PC-9 (cell line): Measurements from ENCODE around the gene TMEM252. TPM values are rescaled to one million over a fixed set of nuclear protein-coding genes. Genes with fewer than 3 reads are reported as not detected.

Experiments used
- BruUV-seq: library from RNA; stranded (reverse); fragments of 400-500 nt; replicated peaks from 2 replicates; lab custom pipeline; 2021; lab: Mats Ljungman, UMichigan
- CTCF ChIA-PET: fragments of 300-600 bp; sonication (Branson Sonifier 250); formaldehyde crosslinking; loops from one replicate; lab custom pipeline; 2022; ENCODE audit warnings: antibody characterized with exemption; lab: Charles Lee
- POLR2A ChIA-PET: fragments of 300-600 bp; sonication (Branson Sonifier 250); formaldehyde crosslinking; loops from one replicate; lab custom pipeline; 2022; ENCODE audit warnings: antibody characterized with exemption; ENCODE audit not compliant: unreplicated experiment; lab: Charles Lee
- DNase-seq, 2 experiments: peaks; one replicate each; pipeline versions ENCODE4 v3.0.0 to v3.0.0-alpha.2; 2015 to 2022; ENCODE audit warnings: mixed read lengths in 1 of 2
- H2AFZ ChIP-seq: fragments of 200-600 bp; sonication (generic); 2 replicates; pipeline ENCODE4 v1.8.1; 2017; ENCODE audit warnings: antibody characterized with exemption
- H3F3A ChIP-seq: fragments of 200-600 bp; sonication (generic); 2 replicates; pipeline ENCODE4 v1.8.1; 2017; ENCODE audit warnings: antibody characterized with exemption, mild to moderate bottlenecking, low read depth; ENCODE audit not compliant: insufficient read depth
- H3K27ac ChIP-seq: fragments of 200-600 bp; sonication (generic); 2 replicates; pipeline ENCODE4 v1.6.1; 2016; ENCODE audit warnings: mixed run types
- H3K27me3 ChIP-seq: fragments of 200-600 bp; sonication (generic); 2 replicates; pipeline ENCODE4 v1.6.1; 2016; ENCODE audit warnings: low read depth, mixed run types; ENCODE audit not compliant: insufficient read depth
- H3K36me3 ChIP-seq: fragments of 200-600 bp; sonication (generic); 2 replicates; pipeline ENCODE4 v1.6.1; 2016; ENCODE audit warnings: low read depth, mixed run types
- H3K4me1 ChIP-seq: fragments of 200-600 bp; sonication (generic); replicated peaks from 2 replicates; pipeline ENCODE4 v1.6.1; 2016; ENCODE audit warnings: mixed run types; ENCODE audit not compliant: insufficient read depth
- H3K4me2 ChIP-seq: fragments of 200-600 bp; sonication (generic); 2 replicates; pipeline ENCODE4 v1.6.1; 2017; ENCODE audit warnings: mixed run types
- H3K4me3 ChIP-seq: fragments of 200-600 bp; sonication (generic); 2 replicates; pipeline ENCODE4 v1.6.1; 2016; ENCODE audit warnings: mixed run types
- H3K79me2 ChIP-seq: fragments of 200-600 bp; sonication (generic); 2 replicates; pipeline ENCODE4 v1.6.1; 2017; ENCODE audit warnings: low read depth, mixed run types
- H3K9me2 ChIP-seq: fragments of 200-600 bp; sonication (generic); 2 replicates; pipeline ENCODE4 v1.8.1; 2017; ENCODE audit warnings: mild to moderate bottlenecking; ENCODE audit not compliant: insufficient read depth
- H3K9me3 ChIP-seq: fragments of 200-600 bp; sonication (generic); 2 replicates; pipeline ENCODE4 v1.8.1; 2016; ENCODE audit warnings: low read depth; ENCODE audit not compliant: insufficient read depth
- H4K20me1 ChIP-seq: fragments of 200-600 bp; sonication (generic); 2 replicates; pipeline ENCODE4 v1.8.1; 2017; ENCODE audit not compliant: insufficient read depth
- CTCF ChIP-seq: fragments of 200-600 bp; sonication (generic); conservative IDR thresholded peaks from 2 replicates; pipeline ENCODE4 v1.6.1; 2017; ENCODE audit warnings: mixed run types, antibody characterized with exemption, mild to moderate bottlenecking, moderate library complexity
- EZH2 ChIP-seq: fragments of 200-600 bp; sonication (generic); IDR thresholded peaks from 2 replicates; pipeline ENCODE4 v1.8.0; 2017; ENCODE audit warnings: antibody characterized with exemption, low read depth
- intact Hi-C: fragments of 100-400 bp; cut with micrococcal nuclease; formaldehyde crosslinking; loops from one replicate; pipeline ENCODE4 v1.10.0; 2022; ENCODE audit not compliant: unreplicated experiment
- total RNA-seq: library from RNA; stranded (reverse); gene quantifications from 2 replicates; pipeline ENCODE4 v1.2.3, GENCODE V29; 2021

Gene TMEM252
- total RNA-seq, 1 experiment from 2014 or later = not detected

- H3K9me2 ChIP-seq = no peaks in the 10 kb centered on the region
- H2AFZ ChIP-seq = no peak overlapping the region
- intact Hi-C loops = no loop called here
- no peaks in the 10 kb centered on the region for H3F3A ChIP-seq
- CTCF ChIA-PET = no interaction called here
- peaks cover 14% of the 10 kb centered on the region; the same call in 1 of the 2 replicates for H3K27me3 ChIP-seq
- H3K9me3 ChIP-seq = no peaks in the 10 kb centered on the region
- TF ChIP-seq CTCF = 0 out of 2 replicates have a peak, but pooled peaks have one; percentile 6
- no peak for TF ChIP-seq EZH2
- H3K79me2 ChIP-seq = no peaks in the 10 kb centered on the region
- BruUV-seq = no TSS peak
- POLR2A ChIA-PET = no interaction called here
- H4K20me1 ChIP-seq = no peaks in the 10 kb centered on the region
- no peaks in the 10 kb centered on the region for H3K4me1 ChIP-seq
- DNase-seq = no peak
- H3K4me2 ChIP-seq = no peak overlapping the region
- no peak overlapping the region for H3K27ac ChIP-seq
- H3K36me3 ChIP-seq = no peaks in the 10 kb centered on the region
- H3K4me3 ChIP-seq = no peak overlapping the region
Observed at GRCh38 chr9:68507806-68508145, 32.9 kb downstream of the TMEM252 start.

GRCh38 chr9:68507130-68507805 is 33.4 kb downstream of the TMEM252 start:
- no TSS peak for BruUV-seq
- Histone ChIP-seq H3F3A (no peaks in the 10 kb centered on the region), H3K36me3 (no peaks in the 10 kb centered on the region), H2AFZ (no peak overlapping the region), H3K27me3 (peaks cover 14% of the 10 kb centered on the region; the same call in 1 of the 2 replicates), H3K4me2 (no peak overlapping the region), H3K4me3 (no peak overlapping the region), H3K27ac (no peak overlapping the region), H3K4me1 (no peaks in the 10 kb centered on the region), H4K20me1 (no peaks in the 10 kb centered on the region), H3K79me2 (no peaks in the 10 kb centered on the region), H3K9me3 (no peaks in the 10 kb centered on the region), H3K9me2 (no peaks in the 10 kb centered on the region)
- ChIA-PET CTCF (no interaction called here), POLR2A (no interaction called here)
- TF ChIP-seq EZH2 (no peak), CTCF (peak; percentile 71)
- intact Hi-C loops = no loop called here
- no peak for DNase-seq

- no peaks in the 10 kb centered on the region for H4K20me1 ChIP-seq
- no peak overlapping the region for H3K4me2 ChIP-seq
- H3K36me3 ChIP-seq = no peaks in the 10 kb centered on the region
- TF ChIP-seq EZH2 (no peak), CTCF (no peak)
- H2AFZ ChIP-seq = no peak overlapping the region
- H3K4me1 ChIP-seq = no peaks in the 10 kb centered on the region
- CTCF ChIA-PET = no interaction called here
- no TSS peak for BruUV-seq
- no peaks in the 10 kb centered on the region for H3K79me2 ChIP-seq
- POLR2A ChIA-PET = no interaction called here
- no peaks in the 10 kb centered on the region for H3K9me3 ChIP-seq
- intact Hi-C loops = no loop called here
- no peak overlapping the region for H3K4me3 ChIP-seq
- H3K9me2 ChIP-seq = no peaks in the 10 kb centered on the region
- H3K27ac ChIP-seq = no peak overlapping the region
- DNase-seq = no peak
- H3F3A ChIP-seq = no peaks in the 10 kb centered on the region
- H3K27me3 ChIP-seq = peaks cover 14% of the 10 kb centered on the region; the same call in 1 of the 2 replicates
Observed at GRCh38 chr9:68506551-68506950, 34.1 kb downstream of the TMEM252 start.
